Measurements from ENCODE around the gene HK1.

- TF ChIP-seq POLR2A (IDR thresholded peaks at IDR 0.05): no peak
- TF ChIP-seq POLR2AphosphoS5 (IDR thresholded peaks at IDR 0.05): no peak
Observed at GRCh38 chr10:69421611-69422308, 143.5 kb downstream of the HK1 start.

Data from breast epithelium (tissue), 3 donors.